ENCODE measurements around the gene ANAPC2.
A peak's percentile ranks its signal among the peaks of the same experiment; 100 is the strongest.

ANAPC2 gene

GRCh38 chr9:137227054-137227852 lies 38.9 kb upstream of the ANAPC2 start, which contains the start of gene RNF224:
TSS of gene RNF224 (plus strand) at chr9:137227502. CDS start at chr9:137228336, 834 bp downstream.
- no peak for DNase-seq (ENCODE audit: low read depth)

- no peak for DNase-seq (ENCODE audit: low read depth)
Observed at GRCh38 chr9:137226338-137227053, 38.1 kb upstream of the ANAPC2 start.

- no peak for DNase-seq (ENCODE audit: low read depth)
Observed at GRCh38 chr9:137225699-137226331, 37.5 kb upstream of the ANAPC2 start.

GRCh38 chr9:137224830-137225694 lies 36.7 kb upstream of the ANAPC2 start, which contains the start of gene CYSRT1:
TSS of gene CYSRT1 (plus strand) at chr9:137225174. CDS start at chr9:137225622, 448 bp downstream.
- DNase-seq (ENCODE audit: low read depth) = no peak

- peak; percentile 97 for DNase-seq (ENCODE audit: low read depth)
Observed at GRCh38 chr9:137223078-137223970, 35.0 kb upstream of the ANAPC2 start.

- DNase-seq (ENCODE audit: low read depth) = no peak
Observed at GRCh38 chr9:137222190-137223077, 34.1 kb upstream of the ANAPC2 start, which contains the start of gene RNF208. TSS of gene RNF208 (minus strand) at chr9:137222240. CDS start at chr9:137221212, 1,028 bp downstream.

- DNase-seq (ENCODE audit: low read depth) = no peak
Observed at GRCh38 chr9:137221506-137222111, 33.2 kb upstream of the ANAPC2 start.

GRCh38 chr9:137221095-137221505 lies 32.7 kb upstream of the ANAPC2 start:
- no peak for DNase-seq (ENCODE audit: low read depth)

- no peak for DNase-seq (ENCODE audit: low read depth)
Observed at GRCh38 chr9:137220317-137221094, 32.1 kb upstream of the ANAPC2 start.

GRCh38 chr9:137219757-137220316 lies 31.5 kb upstream of the ANAPC2 start:
- no peak for DNase-seq (ENCODE audit: low read depth)

GRCh38 chr9:137218754-137219271 lies 30.5 kb upstream of the ANAPC2 start:
- no peak for DNase-seq (ENCODE audit: low read depth)

- DNase-seq (ENCODE audit: low read depth) = no peak
Observed at GRCh38 chr9:137218212-137218753, 29.9 kb upstream of the ANAPC2 start.

GRCh38 chr9:137217276-137218211 lies 29.2 kb upstream of the ANAPC2 start:
- DNase-seq (ENCODE audit: low read depth) = no peak

GRCh38 chr9:137216188-137216965 lies 28.0 kb upstream of the ANAPC2 start:
- DNase-seq (ENCODE audit: low read depth) = no peak
